Muscle layer of duodenum (tissue), 2 donors: ENCODE measurements around the gene TBC1D14.

ENCODE experiments used
- H3K27ac ChIP-seq: one replicate; pipeline ENCODE4 v1.7.0; 2013; ENCODE audit warnings: mild to moderate bottlenecking, low read length
- H3K27me3 ChIP-seq: one replicate; pipeline ENCODE4 v1.7.0; 2013; ENCODE audit warnings: low read depth, mild to moderate bottlenecking, control low read depth, low read length
- H3K36me3 ChIP-seq, 2 donors: one replicate each; pipeline ENCODE4 v1.7.0; 2013; ENCODE audit warnings: low read length in 2 of 2, control low read depth in 1 of 2, mild to moderate bottlenecking in 1 of 2; ENCODE audit not compliant: insufficient read depth in 2 of 2, control insufficient read depth in 1 of 2
- H3K4me1 ChIP-seq, 2 donors: one replicate each; pipeline ENCODE4 v1.7.0; 2013; ENCODE audit warnings: low read length in 2 of 2, mild to moderate bottlenecking in 2 of 2, control low read depth in 1 of 2, moderate library complexity in 1 of 2; ENCODE audit not compliant: insufficient read depth in 2 of 2, control insufficient read depth in 1 of 2
- H3K4me3 ChIP-seq, 2 donors: one replicate each; pipeline ENCODE4 v1.7.0; 2013; ENCODE audit warnings: low read length in 2 of 2, low read depth in 1 of 2, mild to moderate bottlenecking in 1 of 2
- H3K9me3 ChIP-seq, 2 donors: one replicate each; pipeline ENCODE4 v1.7.0; 2013; ENCODE audit warnings: low read length in 2 of 2, control low read depth in 1 of 2, mild to moderate bottlenecking in 1 of 2; ENCODE audit not compliant: control insufficient read depth in 1 of 2
- donor health status: healthy.

TBC1D14 gene

DNA sequence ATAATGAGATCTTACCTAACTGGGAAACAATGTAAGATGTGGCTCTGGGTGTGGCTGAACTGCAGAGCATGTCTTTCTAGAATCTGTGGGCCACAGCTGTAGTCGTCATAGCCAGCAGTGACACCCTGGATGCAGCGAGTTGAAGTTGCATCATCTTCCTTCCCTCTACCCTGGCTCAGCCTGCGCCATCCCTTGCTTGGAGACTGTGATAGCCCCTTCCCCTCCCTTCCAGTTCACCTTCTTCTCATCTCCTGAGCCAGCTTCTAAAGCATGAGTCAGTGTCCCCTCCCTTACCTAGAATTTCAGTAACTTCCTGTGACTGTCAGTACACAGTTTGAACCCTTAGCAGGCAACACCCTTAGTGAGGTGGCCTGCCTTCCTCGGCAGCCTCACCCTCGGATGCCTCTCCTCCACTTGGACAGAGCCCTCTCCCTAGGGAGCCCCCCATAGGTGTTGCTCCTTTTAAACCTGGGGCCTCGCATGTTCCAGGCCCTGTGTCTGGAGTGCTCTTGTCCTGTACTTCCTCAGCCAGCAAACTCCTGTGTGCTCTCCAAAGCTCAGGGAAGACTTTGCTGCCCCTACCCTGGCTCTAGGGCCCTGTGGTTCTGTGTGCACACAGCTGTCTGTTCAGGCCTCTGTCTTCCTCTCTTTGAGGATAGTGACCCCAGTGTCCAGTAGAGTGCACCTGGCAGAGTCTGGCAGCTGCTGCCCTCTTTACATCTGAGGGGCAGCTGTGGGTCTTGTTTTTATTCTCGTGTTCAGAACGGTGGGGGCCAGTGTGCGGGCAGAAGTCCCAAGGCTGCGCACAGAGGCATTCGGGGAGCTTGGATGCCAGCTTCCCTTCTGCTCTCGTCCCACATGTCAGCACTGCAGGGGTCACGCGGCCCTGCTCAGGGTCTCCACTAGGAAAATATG, 89.8 kb downstream of the TBC1D14 start:
- Histone ChIP-seq H3K9me3 (no peaks in the 10 kb centered on the region), H3K36me3 (peaks cover 60 to 75% of the 10 kb centered on the region in 2 donors), H3K27ac (no peak overlapping the region), H3K4me1 (no peaks in the 10 kb centered on the region), H3K27me3 (no peaks in the 10 kb centered on the region), H3K4me3 (no peak overlapping the region)

DNA sequence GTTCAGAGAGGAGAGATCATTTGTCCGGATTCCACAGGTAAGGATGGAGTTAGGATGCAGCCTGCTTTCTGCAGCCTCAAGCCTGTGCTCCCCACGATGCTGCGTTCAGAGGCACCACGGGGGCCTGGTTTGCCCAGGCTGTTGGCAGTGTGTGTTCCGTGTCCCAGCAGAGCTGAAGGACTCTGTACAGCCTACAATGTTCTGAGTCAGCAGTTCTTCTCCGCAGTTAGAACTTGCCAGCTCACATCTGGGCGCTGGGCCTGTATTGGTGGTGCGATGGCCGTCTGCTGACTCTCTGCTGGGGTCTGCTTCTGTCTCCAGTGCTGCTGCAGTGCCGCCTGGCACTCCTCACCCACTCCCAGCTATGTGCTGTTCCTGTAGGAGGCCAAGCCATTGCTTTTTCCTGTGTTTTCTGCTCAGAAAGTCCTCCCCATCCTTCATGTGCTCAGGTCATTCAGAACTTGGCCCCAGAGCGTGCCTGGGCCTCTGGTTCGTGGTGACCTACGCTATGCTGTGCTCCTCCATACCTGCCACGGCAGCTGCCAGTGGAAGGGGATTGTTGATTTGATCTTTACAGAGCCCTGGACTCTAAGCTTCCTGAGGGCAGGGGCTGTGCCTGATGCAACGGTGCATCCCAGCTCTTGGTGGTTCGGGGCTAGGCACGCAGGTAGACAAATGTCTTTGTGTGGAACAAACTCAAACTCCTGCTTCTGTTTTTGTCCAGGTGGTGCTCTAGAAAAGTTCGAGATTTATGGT, 91.0 kb downstream of the TBC1D14 start:
- no peaks in the 10 kb centered on the region for H3K4me1 ChIP-seq
- H3K27ac ChIP-seq, result no peak overlapping the region
- no peak overlapping the region for H3K4me3 ChIP-seq
- peaks cover 60 to 74% of the 10 kb centered on the region in 2 donors for H3K36me3 ChIP-seq
- H3K27me3 ChIP-seq, result no peaks in the 10 kb centered on the region
- no peaks in the 10 kb centered on the region for H3K9me3 ChIP-seq

- H3K27me3 ChIP-seq, result no peaks in the 10 kb centered on the region
- H3K4me3 ChIP-seq, result no peak overlapping the region
- H3K4me1 ChIP-seq, result no peaks in the 10 kb centered on the region
- no peak overlapping the region for H3K27ac ChIP-seq
- no peaks in the 10 kb centered on the region for H3K9me3 ChIP-seq
- H3K36me3 ChIP-seq, result peaks cover 56 to 72% of the 10 kb centered on the region in 2 donors
Observed at GRCh38 chr4:7001271-7001670, 91.6 kb downstream of the TBC1D14 start.

DNA sequence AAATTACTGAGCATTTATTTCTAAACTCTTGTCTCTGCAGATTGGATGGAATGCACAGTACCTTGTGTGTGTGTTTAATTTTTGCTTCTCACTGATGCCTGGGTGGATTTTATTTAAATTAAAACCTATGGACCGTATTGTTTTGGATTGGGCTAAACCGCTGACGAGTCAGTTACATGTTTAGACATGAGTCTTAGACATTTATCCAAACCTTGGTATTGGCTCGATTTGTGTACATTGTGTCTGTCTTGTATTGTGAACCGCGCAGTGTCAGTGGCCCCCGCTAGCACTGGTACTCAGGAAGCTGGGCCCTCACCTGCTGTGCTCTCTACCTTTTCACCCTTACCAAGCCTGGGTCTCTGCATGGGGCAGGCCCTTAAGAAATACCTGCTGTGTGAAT, 92.7 kb downstream of the TBC1D14 start:
- no peak overlapping the region for H3K4me3 ChIP-seq

GRCh38 chr4:7003176-7003878, 93.7 kb downstream of the TBC1D14 start:
- H3K9me3 ChIP-seq, result no peaks in the 10 kb centered on the region
- H3K4me1 ChIP-seq, result no peaks in the 10 kb centered on the region
- H3K27ac ChIP-seq, result no peak overlapping the region
- peaks cover 57 to 75% of the 10 kb centered on the region in 2 donors for H3K36me3 ChIP-seq
- no peaks in the 10 kb centered on the region for H3K27me3 ChIP-seq
- H3K4me3 ChIP-seq, result no peak overlapping the region

More for the DNA sequence above, 92.7 kb downstream of the TBC1D14 start:
- no peak overlapping the region for H3K27ac ChIP-seq
- no peaks in the 10 kb centered on the region for H3K9me3 ChIP-seq
- no peaks in the 10 kb centered on the region for H3K4me1 ChIP-seq
- peaks cover 57 to 66% of the 10 kb centered on the region in 2 donors for H3K36me3 ChIP-seq
- no peaks in the 10 kb centered on the region for H3K27me3 ChIP-seq

- Histone ChIP-seq H3K27me3 (no peaks in the 10 kb centered on the region), H3K27ac (no peak overlapping the region), H3K4me3 (no peak overlapping the region), H3K4me1 (no peaks in the 10 kb centered on the region), H3K36me3 (peaks cover 57 to 72% of the 10 kb centered on the region in 2 donors), H3K9me3 (no peaks in the 10 kb centered on the region)
Observed at GRCh38 chr4:7003879-7004240, 94.2 kb downstream of the TBC1D14 start.

DNA sequence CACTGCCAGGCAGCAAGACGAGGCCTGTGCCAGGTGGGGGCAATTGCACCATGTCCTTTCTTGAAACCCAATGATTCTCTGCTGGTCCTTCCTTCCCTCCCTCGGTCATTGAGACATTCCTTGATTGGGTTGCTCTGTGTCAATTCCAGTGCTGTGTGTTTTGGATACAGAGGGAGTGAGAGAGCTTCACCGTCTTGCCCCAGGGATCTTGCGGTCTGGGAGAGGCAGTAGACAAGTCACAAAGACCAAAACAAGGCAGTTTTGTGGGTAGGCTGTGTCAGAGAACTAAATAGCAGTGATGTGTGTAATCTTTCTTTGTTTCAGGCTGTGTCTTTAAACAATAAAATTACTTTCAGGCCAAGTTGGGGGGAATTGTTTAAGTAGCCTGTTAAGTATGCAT, 94.7 kb downstream of the TBC1D14 start:
- Histone ChIP-seq H3K27ac (no peak overlapping the region), H3K9me3 (no peaks in the 10 kb centered on the region), H3K4me3 (no peak overlapping the region), H3K4me1 (no peaks in the 10 kb centered on the region), H3K36me3 (peaks cover 57 to 68% of the 10 kb centered on the region in 2 donors), H3K27me3 (no peaks in the 10 kb centered on the region)

GRCh38 chr4:7005571-7005970, 95.9 kb downstream of the TBC1D14 start:
- Histone ChIP-seq H3K36me3 (peaks cover 54 to 66% of the 10 kb centered on the region in 2 donors), H3K9me3 (no peaks in the 10 kb centered on the region), H3K27me3 (no peaks in the 10 kb centered on the region), H3K27ac (no peak overlapping the region), H3K4me1 (no peaks in the 10 kb centered on the region), H3K4me3 (no peak overlapping the region)

GRCh38 chr4:7006411-7006810, 96.8 kb downstream of the TBC1D14 start:
- Histone ChIP-seq H3K4me1 (no peaks in the 10 kb centered on the region), H3K27me3 (no peaks in the 10 kb centered on the region), H3K4me3 (no peak overlapping the region), H3K27ac (no peak overlapping the region), H3K9me3 (no peaks in the 10 kb centered on the region), H3K36me3 (peaks cover 54 to 65% of the 10 kb centered on the region in 2 donors)

- H3K36me3 ChIP-seq, result peaks cover 48 to 61% of the 10 kb centered on the region in 2 donors
- H3K9me3 ChIP-seq, result no peaks in the 10 kb centered on the region
- no peaks in the 10 kb centered on the region for H3K4me1 ChIP-seq
- H3K27ac ChIP-seq, result no peak overlapping the region
- H3K27me3 ChIP-seq, result no peaks in the 10 kb centered on the region
- no peak overlapping the region for H3K4me3 ChIP-seq
Observed at GRCh38 chr4:7007142-7007907, 97.7 kb downstream of the TBC1D14 start.
